Measurements from ENCODE around the gene TNFRSF17. TPM values are rescaled to one million over a fixed set of nuclear protein-coding genes. Genes with fewer than 3 reads are reported as not detected.
A peak's percentile ranks its signal among the peaks of the same experiment; 100 is the strongest.

The TNFRSF17 gene
- total and polyA plus RNA-seq, 9 of the 15 experiments (the other 6 are each of a cell fraction or from before 2014, with no cell fraction given), result not detected

GRCh38 chr16:11977376-11978041 lies 12.5 kb downstream of the TNFRSF17 start:
- peak; percentile 41 to 49 (median 44) for DNase-seq (ENCODE audit: extremely low read depth in 1 of 4, low spot score in 3 of 4)
- CTCF ChIA-PET (ENCODE audit: low intra/inter-chr PET ratio), result interaction anchor here (0.6 to 1.3 kb wide), 2 partner anchors 17 to 28 kb away, joined by 3 read pairs; no protein-coding TSS in a partner anchor
- WGBS (ENCODE audit: insufficient coverage, low coverage, missing lambda C conversion rate), result 26% methylated on average over 12 of the region's 12 CpGs
- Histone ChIP-seq H3K9me1 (ENCODE audit: control insufficient read depth, insufficient read depth, low read length) (no peaks in the 10 kb centered on the region), H3K27me3 (ENCODE audit: control insufficient read depth in 2 of 2, insufficient read depth in 2 of 2, low read length in 2 of 2) (no peaks in the 10 kb centered on the region), H3K9ac (ENCODE audit: insufficient read depth in 1 of 2, low read depth in 2 of 2, low read length in 2 of 2) (peak overlapping the region; percentile 69 to 94; a peak in 2 of 4 replicates), H3K79me2 (ENCODE audit: control insufficient read depth, insufficient read depth, low read length) (peaks cover 19% of the 10 kb centered on the region), H3K4me3 (peak overlapping the region; percentile 96), H2AFZ (ENCODE audit: low read depth, low read length) (peak overlapping the region; percentile 79), H3K27ac (ENCODE audit: extremely low read depth, low read depth, low read length) (no peak overlapping the region; the same call in 2 of the 3 replicates), H3K4me2 (ENCODE audit: insufficient read depth, low read length) (peak overlapping the region; percentile 92), H3K4me1 (replicated peaks in 1 of 2; ENCODE audit: control insufficient read depth in 2 of 2, insufficient read depth in 2 of 2, low read length in 2 of 2) (peaks cover 2 to 27% of the 10 kb centered on the region in 2 experiments; a peak in 3 of 5 replicates), H3K36me3 (ENCODE audit: control insufficient read depth, insufficient read depth, low read length) (no peaks in the 10 kb centered on the region), H3K9me3 (replicated peaks; ENCODE audit: control insufficient read depth, insufficient read depth, low read depth, low read length) (no peaks in the 10 kb centered on the region), H4K20me1 (replicated peaks; ENCODE audit: control insufficient read depth, insufficient read depth, low read length) (no peaks in the 10 kb centered on the region)
- ATAC-seq, result peak; percentile 24; the same call in 2 of the 3 replicates
- in situ Hi-C loops (cut with MboI), result no loop called here
- FAIRE-seq, result peak; percentile 77
- intact Hi-C loops (cut with micrococcal nuclease), result loop anchor here (5.0 kb wide), 1 partner anchor 90 kb away; no protein-coding TSS in a partner anchor
- no TSS peak for BruUV-seq (replicated peaks)
- POLR2A ChIA-PET, result interaction anchor here (0.6 to 2.2 kb wide), 7 partner anchors 9 to 59 kb away, joined by 3 to 10 read pairs (median 4); no protein-coding TSS in a partner anchor
- TF ChIP-seq FOXP1 (CRISPR knock-in tag; IDR thresholded peaks at IDR 0.05) (no peak), MBD1 (CRISPR knock-in tag; IDR thresholded peaks at IDR 0.05) (no peak), KDM4B (IDR thresholded peaks at IDR 0.05; ENCODE audit: borderline replicate concordance in 2 of 2, low read depth in 1 of 2) (no peak), PATZ1 (CRISPR knock-in tag; IDR thresholded peaks at IDR 0.05; ENCODE audit: borderline replicate concordance) (no peak), DACH1 (IDR thresholded peaks at IDR 0.05; ENCODE audit: partially characterized antibody) (no peak), THRA (IDR thresholded peaks at IDR 0.05) (no peak), ZNF124 (CRISPR knock-in tag; IDR thresholded peaks at IDR 0.05) (no peak), ZBTB11 (CRISPR knock-in tag; IDR thresholded peaks at IDR 0.05) (no peak), POLR2AphosphoS5 (IDR thresholded peaks at IDR 0.05; ENCODE audit: control insufficient read depth, insufficient read depth, low read depth, low read length) (no peak), HDAC8 (tag; IDR thresholded peaks at IDR 0.05) (no peak), KDM1A (IDR thresholded peaks at IDR 0.05) (peak in 1 of 2 experiments; percentile 16; a peak in 1 of 4 replicates)

Measured in K562 (cell line).